ENCODE measurements around the gene CIAO3.

GRCh38 chr16:754656-755055 lies 13.9 kb upstream of the CIAO3 start:
- TF ChIP-seq, protein P1, sequence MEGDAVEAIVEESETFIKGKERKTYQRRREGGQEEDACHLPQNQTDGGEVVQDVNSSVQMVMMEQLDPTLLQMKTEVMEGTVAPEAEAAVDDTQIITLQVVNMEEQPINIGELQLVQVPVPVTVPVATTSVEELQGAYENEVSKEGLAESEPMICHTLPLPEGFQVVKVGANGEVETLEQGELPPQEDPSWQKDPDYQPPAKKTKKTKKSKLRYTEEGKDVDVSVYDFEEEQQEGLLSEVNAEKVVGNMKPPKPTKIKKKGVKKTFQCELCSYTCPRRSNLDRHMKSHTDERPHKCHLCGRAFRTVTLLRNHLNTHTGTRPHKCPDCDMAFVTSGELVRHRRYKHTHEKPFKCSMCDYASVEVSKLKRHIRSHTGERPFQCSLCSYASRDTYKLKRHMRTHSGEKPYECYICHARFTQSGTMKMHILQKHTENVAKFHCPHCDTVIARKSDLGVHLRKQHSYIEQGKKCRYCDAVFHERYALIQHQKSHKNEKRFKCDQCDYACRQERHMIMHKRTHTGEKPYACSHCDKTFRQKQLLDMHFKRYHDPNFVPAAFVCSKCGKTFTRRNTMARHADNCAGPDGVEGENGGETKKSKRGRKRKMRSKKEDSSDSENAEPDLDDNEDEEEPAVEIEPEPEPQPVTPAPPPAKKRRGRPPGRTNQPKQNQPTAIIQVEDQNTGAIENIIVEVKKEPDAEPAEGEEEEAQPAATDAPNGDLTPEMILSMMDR (IDR thresholded peaks at IDR 0.05; ENCODE audit: low read length): no peak
- no peak for TF ChIP-seq EZH2 (optimal IDR thresholded peaks at IDR 0.05; ENCODE audit: low read depth, low read length)
- TF ChIP-seq EZH2phosphoT487 (IDR thresholded peaks at IDR 0.05; ENCODE audit: low read length): no peak

Measured in MM.1S (cell line).